ENCODE data around the gene DAB2.

DAB2 gene

DNA sequence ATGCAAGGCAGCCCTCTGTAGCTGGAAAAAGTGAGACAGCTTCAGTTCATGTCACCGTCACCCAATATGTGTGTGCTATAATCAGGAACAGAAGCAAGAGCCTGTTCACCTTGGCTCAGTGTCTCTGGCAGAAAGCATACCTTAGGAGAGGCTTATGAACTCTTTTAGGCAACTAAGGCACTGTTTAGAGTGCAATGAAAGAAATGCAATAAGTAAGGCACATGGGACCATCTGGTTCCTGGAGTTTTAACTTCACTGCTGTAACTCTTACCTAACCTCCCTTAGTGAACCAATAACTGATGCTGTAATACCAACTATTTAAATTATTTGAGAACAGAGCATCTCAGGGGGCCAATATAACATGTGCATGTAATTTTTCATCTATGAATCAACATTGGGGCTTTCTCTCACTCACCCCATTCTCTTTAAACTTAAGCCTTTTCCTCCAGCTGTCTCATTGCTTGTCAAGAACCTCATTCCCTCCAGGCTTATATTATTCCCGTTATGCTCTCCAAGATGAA is 92.9 kb downstream of the DAB2 start (continued):
- TF ChIP-seq, protein P1, sequence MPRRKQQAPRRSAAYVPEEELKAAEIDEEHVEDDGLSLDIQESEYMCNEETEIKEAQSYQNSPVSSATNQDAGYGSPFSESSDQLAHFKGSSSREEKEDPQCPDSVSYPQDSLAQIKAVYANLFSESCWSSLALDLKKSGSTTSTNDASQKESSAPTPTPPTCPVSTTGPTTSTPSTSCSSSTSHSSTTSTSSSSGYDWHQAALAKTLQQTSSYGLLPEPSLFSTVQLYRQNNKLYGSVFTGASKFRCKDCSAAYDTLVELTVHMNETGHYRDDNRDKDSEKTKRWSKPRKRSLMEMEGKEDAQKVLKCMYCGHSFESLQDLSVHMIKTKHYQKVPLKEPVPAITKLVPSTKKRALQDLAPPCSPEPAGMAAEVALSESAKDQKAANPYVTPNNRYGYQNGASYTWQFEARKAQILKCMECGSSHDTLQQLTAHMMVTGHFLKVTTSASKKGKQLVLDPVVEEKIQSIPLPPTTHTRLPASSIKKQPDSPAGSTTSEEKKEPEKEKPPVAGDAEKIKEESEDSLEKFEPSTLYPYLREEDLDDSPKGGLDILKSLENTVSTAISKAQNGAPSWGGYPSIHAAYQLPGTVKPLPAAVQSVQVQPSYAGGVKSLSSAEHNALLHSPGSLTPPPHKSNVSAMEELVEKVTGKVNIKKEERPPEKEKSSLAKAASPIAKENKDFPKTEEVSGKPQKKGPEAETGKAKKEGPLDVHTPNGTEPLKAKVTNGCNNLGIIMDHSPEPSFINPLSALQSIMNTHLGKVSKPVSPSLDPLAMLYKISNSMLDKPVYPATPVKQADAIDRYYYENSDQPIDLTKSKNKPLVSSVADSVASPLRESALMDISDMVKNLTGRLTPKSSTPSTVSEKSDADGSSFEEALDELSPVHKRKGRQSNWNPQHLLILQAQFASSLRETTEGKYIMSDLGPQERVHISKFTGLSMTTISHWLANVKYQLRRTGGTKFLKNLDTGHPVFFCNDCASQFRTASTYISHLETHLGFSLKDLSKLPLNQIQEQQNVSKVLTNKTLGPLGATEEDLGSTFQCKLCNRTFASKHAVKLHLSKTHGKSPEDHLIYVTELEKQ (tag by site-specific recombination; IDR thresholded peaks at IDR 0.05; ENCODE audit: borderline replicate concordance): no peak
- TF ChIP-seq KLF8 (tag by site-specific recombination; IDR thresholded peaks at IDR 0.05) (no peak), ZNF707 (tag by site-specific recombination; IDR thresholded peaks at IDR 0.05) (no peak), ZNF311 (tag by site-specific recombination; IDR thresholded peaks at IDR 0.05; ENCODE audit: borderline replicate concordance) (no peak), ZFP3 (tag by site-specific recombination; IDR thresholded peaks at IDR 0.05; ENCODE audit: low read depth) (no peak)

DNA sequence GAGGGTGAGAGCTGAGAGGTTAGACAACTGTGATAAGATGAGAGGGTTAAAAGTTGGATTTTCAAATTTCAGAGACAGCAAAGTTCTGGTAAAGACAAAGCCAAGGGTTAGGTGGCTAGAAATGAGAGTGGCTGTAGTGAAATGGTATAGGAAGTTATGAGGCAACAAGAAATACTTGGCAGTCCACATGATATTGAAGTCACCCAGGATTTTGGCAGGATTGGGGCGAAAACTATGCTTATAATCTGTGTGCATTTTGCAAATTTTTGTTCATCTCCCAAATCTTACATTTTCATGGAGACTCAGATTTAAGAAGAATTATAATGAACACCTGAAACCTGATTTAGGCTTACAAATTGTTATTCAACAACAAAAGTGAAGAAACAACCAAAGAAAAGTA is 96.0 kb downstream of the DAB2 start:
- Histone ChIP-seq H3K4me3 (ENCODE audit: low read depth, low read length) (no peak overlapping the region), H3K27ac (ENCODE audit: extremely low read depth, low read depth, low read length) (no peak overlapping the region), H3K9me3 (ENCODE audit: control insufficient read depth, insufficient read depth, low read depth, low read length) (no peaks in the 10 kb centered on the region), H3K4me1 (ENCODE audit: control insufficient read depth, insufficient read depth, low read length) (no peaks in the 10 kb centered on the region), H3K36me3 (ENCODE audit: control insufficient read depth in 2 of 2, insufficient read depth in 1 of 2, low read length in 2 of 2) (no peaks in the 10 kb centered on the region)
- TF ChIP-seq GFI1B (tag by site-specific recombination; IDR thresholded peaks at IDR 0.05): no peak
- TF ChIP-seq, protein P2, sequence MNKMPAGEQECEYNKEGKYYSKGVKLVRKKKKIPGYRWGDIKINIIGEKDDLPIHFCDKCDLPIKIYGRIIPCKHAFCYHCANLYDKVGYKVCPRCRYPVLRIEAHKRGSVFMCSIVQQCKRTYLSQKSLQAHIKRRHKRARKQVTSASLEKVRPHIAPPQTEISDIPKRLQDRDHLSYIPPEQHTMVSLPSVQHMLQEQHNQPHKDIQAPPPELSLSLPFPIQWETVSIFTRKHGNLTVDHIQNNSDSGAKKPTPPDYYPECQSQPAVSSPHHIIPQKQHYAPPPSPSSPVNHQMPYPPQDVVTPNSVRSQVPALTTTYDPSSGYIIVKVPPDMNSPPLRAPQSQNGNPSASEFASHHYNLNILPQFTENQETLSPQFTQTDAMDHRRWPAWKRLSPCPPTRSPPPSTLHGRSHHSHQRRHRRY (tag by site-specific recombination; IDR thresholded peaks at IDR 0.05): no peak
- no peak for TF ChIP-seq BCL11A (tag by site-specific recombination; IDR thresholded peaks at IDR 0.05; ENCODE audit: low read depth)
- TF ChIP-seq, protein P3, sequence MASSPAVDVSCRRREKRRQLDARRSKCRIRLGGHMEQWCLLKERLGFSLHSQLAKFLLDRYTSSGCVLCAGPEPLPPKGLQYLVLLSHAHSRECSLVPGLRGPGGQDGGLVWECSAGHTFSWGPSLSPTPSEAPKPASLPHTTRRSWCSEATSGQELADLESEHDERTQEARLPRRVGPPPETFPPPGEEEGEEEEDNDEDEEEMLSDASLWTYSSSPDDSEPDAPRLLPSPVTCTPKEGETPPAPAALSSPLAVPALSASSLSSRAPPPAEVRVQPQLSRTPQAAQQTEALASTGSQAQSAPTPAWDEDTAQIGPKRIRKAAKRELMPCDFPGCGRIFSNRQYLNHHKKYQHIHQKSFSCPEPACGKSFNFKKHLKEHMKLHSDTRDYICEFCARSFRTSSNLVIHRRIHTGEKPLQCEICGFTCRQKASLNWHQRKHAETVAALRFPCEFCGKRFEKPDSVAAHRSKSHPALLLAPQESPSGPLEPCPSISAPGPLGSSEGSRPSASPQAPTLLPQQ (tag by site-specific recombination; IDR thresholded peaks at IDR 0.05): no peak
- no peak for TF ChIP-seq KLF10 (tag by site-specific recombination; IDR thresholded peaks at IDR 0.05)
- TF ChIP-seq ZNF112 (tag by site-specific recombination; IDR thresholded peaks at IDR 0.05): no peak
- TF ChIP-seq ZNF677 (tag by site-specific recombination; IDR thresholded peaks at IDR 0.05): no peak
- CTCF ChIA-PET: no interaction called here
- POLR2A ChIA-PET: no interaction called here

DNA sequence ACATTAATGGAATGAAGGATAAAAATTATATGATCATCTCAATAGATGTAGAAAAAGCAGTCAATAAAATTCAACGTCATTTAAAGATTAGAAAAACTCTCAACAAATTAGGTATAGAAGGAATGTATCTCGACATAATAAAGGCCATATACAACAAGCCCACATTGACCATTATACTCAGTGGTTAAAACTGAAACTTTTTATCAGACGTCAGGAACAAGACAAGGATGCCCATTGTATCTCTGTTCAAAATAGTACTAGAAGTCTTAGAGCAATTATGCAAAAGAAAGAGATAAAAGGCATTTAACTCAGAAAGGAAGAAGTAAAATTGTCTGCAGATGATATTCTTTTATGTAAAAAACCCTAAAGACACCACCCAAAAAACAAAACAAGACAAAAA is 101.2 kb downstream of the DAB2 start:
- CTCF ChIA-PET: interaction anchor here (0.6 kb wide), 1 partner anchor 882 kb away, joined by 3 read pairs; no protein-coding TSS in a partner anchor
- Histone ChIP-seq H3K4me3 (ENCODE audit: low read depth, low read length) (no peak overlapping the region), H3K4me1 (ENCODE audit: control insufficient read depth, insufficient read depth, low read length) (no peaks in the 10 kb centered on the region), H3K9me3 (ENCODE audit: control insufficient read depth, insufficient read depth, low read depth, low read length) (no peaks in the 10 kb centered on the region; the same call in 1 of the 2 replicates), H3K36me3 (ENCODE audit: control insufficient read depth in 2 of 2, insufficient read depth in 1 of 2, low read length in 2 of 2) (no peaks in the 10 kb centered on the region), H3K27ac (ENCODE audit: extremely low read depth, low read depth, low read length) (no peak overlapping the region)
- POLR2A ChIA-PET: no interaction called here
- no peak for TF ChIP-seq ZNF629 (tag by site-specific recombination; IDR thresholded peaks at IDR 0.05)
- TF ChIP-seq, protein P4, sequence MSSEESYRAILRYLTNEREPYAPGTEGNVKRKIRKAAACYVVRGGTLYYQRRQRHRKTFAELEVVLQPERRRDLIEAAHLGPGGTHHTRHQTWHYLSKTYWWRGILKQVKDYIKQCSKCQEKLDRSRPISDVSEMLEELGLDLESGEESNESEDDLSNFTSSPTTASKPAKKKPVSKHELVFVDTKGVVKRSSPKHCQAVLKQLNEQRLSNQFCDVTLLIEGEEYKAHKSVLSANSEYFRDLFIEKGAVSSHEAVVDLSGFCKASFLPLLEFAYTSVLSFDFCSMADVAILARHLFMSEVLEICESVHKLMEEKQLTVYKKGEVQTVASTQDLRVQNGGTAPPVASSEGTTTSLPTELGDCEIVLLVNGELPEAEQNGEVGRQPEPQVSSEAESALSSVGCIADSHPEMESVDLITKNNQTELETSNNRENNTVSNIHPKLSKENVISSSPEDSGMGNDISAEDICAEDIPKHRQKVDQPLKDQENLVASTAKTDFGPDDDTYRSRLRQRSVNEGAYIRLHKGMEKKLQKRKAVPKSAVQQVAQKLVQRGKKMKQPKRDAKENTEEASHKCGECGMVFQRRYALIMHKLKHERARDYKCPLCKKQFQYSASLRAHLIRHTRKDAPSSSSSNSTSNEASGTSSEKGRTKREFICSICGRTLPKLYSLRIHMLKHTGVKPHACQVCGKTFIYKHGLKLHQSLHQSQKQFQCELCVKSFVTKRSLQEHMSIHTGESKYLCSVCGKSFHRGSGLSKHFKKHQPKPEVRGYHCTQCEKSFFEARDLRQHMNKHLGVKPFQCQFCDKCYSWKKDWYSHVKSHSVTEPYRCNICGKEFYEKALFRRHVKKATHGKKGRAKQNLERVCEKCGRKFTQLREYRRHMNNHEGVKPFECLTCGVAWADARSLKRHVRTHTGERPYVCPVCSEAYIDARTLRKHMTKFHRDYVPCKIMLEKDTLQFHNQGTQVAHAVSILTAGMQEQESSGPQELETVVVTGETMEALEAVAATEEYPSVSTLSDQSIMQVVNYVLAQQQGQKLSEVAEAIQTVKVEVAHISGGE (tag by site-specific recombination; conservative IDR thresholded peaks at IDR 0.05; ENCODE audit: low read depth): no peak
- TF ChIP-seq, protein P5, sequence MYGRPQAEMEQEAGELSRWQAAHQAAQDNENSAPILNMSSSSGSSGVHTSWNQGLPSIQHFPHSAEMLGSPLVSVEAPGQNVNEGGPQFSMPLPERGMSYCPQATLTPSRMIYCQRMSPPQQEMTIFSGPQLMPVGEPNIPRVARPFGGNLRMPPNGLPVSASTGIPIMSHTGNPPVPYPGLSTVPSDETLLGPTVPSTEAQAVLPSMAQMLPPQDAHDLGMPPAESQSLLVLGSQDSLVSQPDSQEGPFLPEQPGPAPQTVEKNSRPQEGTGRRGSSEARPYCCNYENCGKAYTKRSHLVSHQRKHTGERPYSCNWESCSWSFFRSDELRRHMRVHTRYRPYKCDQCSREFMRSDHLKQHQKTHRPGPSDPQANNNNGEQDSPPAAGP (tag by site-specific recombination; IDR thresholded peaks at IDR 0.05): no peak
- TF ChIP-seq EGR2 (tag by site-specific recombination; IDR thresholded peaks at IDR 0.05; ENCODE audit: low read depth): no peak
- TF ChIP-seq MYNN (tag by site-specific recombination; IDR thresholded peaks at IDR 0.05; ENCODE audit: borderline replicate concordance): no peak
- TF ChIP-seq, protein P6, sequence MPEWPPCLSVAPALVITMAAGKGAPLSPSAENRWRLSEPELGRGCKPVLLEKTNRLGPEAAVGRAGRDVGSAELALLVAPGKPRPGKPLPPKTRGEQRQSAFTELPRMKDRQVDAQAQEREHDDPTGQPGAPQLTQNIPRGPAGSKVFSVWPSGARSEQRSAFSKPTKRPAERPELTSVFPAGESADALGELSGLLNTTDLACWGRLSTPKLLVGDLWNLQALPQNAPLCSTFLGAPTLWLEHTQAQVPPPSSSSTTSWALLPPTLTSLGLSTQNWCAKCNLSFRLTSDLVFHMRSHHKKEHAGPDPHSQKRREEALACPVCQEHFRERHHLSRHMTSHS (tag by site-specific recombination; IDR thresholded peaks at IDR 0.05): no peak
- TF ChIP-seq, protein P7, sequence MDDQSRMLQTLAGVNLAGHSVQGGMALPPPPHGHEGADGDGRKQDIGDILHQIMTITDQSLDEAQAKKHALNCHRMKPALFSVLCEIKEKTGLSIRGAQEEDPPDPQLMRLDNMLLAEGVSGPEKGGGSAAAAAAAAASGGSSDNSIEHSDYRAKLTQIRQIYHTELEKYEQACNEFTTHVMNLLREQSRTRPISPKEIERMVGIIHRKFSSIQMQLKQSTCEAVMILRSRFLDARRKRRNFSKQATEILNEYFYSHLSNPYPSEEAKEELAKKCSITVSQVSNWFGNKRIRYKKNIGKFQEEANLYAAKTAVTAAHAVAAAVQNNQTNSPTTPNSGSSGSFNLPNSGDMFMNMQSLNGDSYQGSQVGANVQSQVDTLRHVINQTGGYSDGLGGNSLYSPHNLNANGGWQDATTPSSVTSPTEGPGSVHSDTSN (CRISPR knock-in tag; IDR thresholded peaks at IDR 0.05): no peak
- no peak for TF ChIP-seq ZNF19 (tag by site-specific recombination; IDR thresholded peaks at IDR 0.05; ENCODE audit: low read depth)

Data from HEK293 (cell line).